HG02759 (cell line): ENCODE results near the gene PLEKHH1.
"Not testable (repeated sequence)": the region's sequence is repeated elsewhere in the genome, so short reads cannot be mapped to it uniquely, and the experiment has no call there.

Source experiments
- ATAC-seq: cut with Tn5 transposase; IDR thresholded peaks from one replicate; pipeline ENCODE4 v1.9.1; 2021; ENCODE audit warnings: mild to moderate bottlenecking, moderate library complexity; ENCODE audit not compliant: unreplicated experiment

PLEKHH1 gene

GRCh38 chr14:67579636-67580035 lies 46.5 kb downstream of the PLEKHH1 start:
- ATAC-seq, result no peak

GRCh38 chr14:67580336-67581171 lies 47.5 kb downstream of the PLEKHH1 start:
- no peak for ATAC-seq

- no peak for ATAC-seq
Measured at GRCh38 chr14:67581643-67582042, 48.6 kb downstream of the PLEKHH1 start.

- ATAC-seq, result no peak
Measured at GRCh38 chr14:67582061-67582460, 49.0 kb downstream of the PLEKHH1 start.

GRCh38 chr14:67583711-67584644 lies 50.9 kb downstream of the PLEKHH1 start:
- ATAC-seq, result peak; percentile 74

- ATAC-seq, result no peak
Measured at GRCh38 chr14:67584978-67585377, 51.9 kb downstream of the PLEKHH1 start.

- no peak for ATAC-seq
Measured at GRCh38 chr14:67586369-67586768, 53.3 kb downstream of the PLEKHH1 start.

- ATAC-seq, result no peak
Measured at GRCh38 chr14:67589204-67589770, 56.2 kb downstream of the PLEKHH1 start.

GRCh38 chr14:67593650-67594049 lies 60.6 kb downstream of the PLEKHH1 start:
- ATAC-seq, result not testable (repeated sequence)

GRCh38 chr14:67595392-67595791 lies 62.3 kb downstream of the PLEKHH1 start:
- no peak for ATAC-seq

GRCh38 chr14:67599698-67600561 lies 66.8 kb downstream of the PLEKHH1 start, which contains the start of gene PIGH:
Gene PIGH (minus strand): TSS chr14:67600268. CDS start chr14:67600203, 65 bp downstream.
- peak; percentile 96 for ATAC-seq

GRCh38 chr14:67600562-67600974 lies 67.5 kb downstream of the PLEKHH1 start:
- ATAC-seq, result not testable (repeated sequence)

GRCh38 chr14:67602076-67602475 lies 69.0 kb downstream of the PLEKHH1 start:
- ATAC-seq, result no peak

GRCh38 chr14:67602995-67603545 lies 70.0 kb downstream of the PLEKHH1 start:
- peak; percentile 64 for ATAC-seq

- no peak for ATAC-seq
Measured at GRCh38 chr14:67607646-67608045, 74.6 kb downstream of the PLEKHH1 start.

GRCh38 chr14:67609642-67610310 lies 76.7 kb downstream of the PLEKHH1 start:
- no peak for ATAC-seq

GRCh38 chr14:67610491-67610890 lies 77.4 kb downstream of the PLEKHH1 start:
- ATAC-seq, result no peak

GRCh38 chr14:67618617-67619063 lies 85.5 kb downstream of the PLEKHH1 start:
- ATAC-seq, result no peak
